ENCODE data around the gene FLVCR2.

The FLVCR2 gene

GRCh38 chr14:75648066-75648838 lies 69.8 kb downstream of the FLVCR2 start:
- peaks cover 0 to 17% (median 4%) of the 10 kb centered on the region in 4 donors for H3K4me1 ChIP-seq
- intact Hi-C loops (cut with DNase I; ENCODE audit: low total_unique reads): no loop called here
- TF ChIP-seq, protein P1, sequence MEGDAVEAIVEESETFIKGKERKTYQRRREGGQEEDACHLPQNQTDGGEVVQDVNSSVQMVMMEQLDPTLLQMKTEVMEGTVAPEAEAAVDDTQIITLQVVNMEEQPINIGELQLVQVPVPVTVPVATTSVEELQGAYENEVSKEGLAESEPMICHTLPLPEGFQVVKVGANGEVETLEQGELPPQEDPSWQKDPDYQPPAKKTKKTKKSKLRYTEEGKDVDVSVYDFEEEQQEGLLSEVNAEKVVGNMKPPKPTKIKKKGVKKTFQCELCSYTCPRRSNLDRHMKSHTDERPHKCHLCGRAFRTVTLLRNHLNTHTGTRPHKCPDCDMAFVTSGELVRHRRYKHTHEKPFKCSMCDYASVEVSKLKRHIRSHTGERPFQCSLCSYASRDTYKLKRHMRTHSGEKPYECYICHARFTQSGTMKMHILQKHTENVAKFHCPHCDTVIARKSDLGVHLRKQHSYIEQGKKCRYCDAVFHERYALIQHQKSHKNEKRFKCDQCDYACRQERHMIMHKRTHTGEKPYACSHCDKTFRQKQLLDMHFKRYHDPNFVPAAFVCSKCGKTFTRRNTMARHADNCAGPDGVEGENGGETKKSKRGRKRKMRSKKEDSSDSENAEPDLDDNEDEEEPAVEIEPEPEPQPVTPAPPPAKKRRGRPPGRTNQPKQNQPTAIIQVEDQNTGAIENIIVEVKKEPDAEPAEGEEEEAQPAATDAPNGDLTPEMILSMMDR (IDR thresholded peaks at IDR 0.05): no peak
- no peak for DNase-seq
- peaks cover 27 to 61% (median 41%) of the 10 kb centered on the region in 3 donors for H3K36me3 ChIP-seq
- no peaks in the 10 kb centered on the region for H3K9me3 ChIP-seq
- H3K27me3 ChIP-seq: no peaks in the 10 kb centered on the region
- no peak overlapping the region for H3K27ac ChIP-seq
- no peak overlapping the region for H3K4me3 ChIP-seq

GRCh38 chr14:75649337-75649736 lies 70.9 kb downstream of the FLVCR2 start:
- no peak for DNase-seq
- intact Hi-C loops (cut with DNase I; ENCODE audit: low total_unique reads): no loop called here
- H3K27ac ChIP-seq: no peak overlapping the region
- no peaks in the 10 kb centered on the region for H3K9me3 ChIP-seq
- H3K36me3 ChIP-seq: peaks cover 27 to 64% (median 45%) of the 10 kb centered on the region in 3 donors
- H3K4me1 ChIP-seq: peaks cover 0 to 20% (median 4%) of the 10 kb centered on the region in 4 donors
- TF ChIP-seq, protein P1 (IDR thresholded peaks at IDR 0.05): no peak
- H3K4me3 ChIP-seq: no peak overlapping the region
- H3K27me3 ChIP-seq: no peaks in the 10 kb centered on the region

DNA sequence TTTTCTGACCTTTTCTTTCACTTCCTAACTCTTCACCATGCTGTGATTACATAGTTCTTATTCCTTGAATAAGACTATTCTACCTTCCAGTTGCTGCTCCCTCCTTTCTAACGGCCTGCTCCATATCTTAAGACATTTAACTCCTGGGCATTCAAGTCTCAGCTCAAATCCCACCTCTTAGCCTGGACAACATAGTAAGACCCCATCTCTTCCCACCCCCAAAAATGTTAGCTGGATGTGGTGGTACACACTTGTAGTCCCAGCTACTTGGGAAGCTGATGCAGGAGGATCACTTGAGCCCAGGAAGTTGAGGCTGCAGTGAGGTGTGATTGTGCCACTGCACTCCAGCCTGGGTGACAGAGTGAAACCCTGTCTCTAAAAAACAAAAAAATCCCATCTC lies 71.4 kb downstream of the FLVCR2 start:
- H3K4me1 ChIP-seq: peaks cover 0 to 20% (median 4%) of the 10 kb centered on the region in 4 donors
- H3K36me3 ChIP-seq: peaks cover 27 to 69% (median 48%) of the 10 kb centered on the region in 3 donors
- DNase-seq: no peak
- TF ChIP-seq, protein P1 (IDR thresholded peaks at IDR 0.05): no peak
- intact Hi-C loops (cut with DNase I; ENCODE audit: low total_unique reads): no loop called here
- no peak overlapping the region for H3K27ac ChIP-seq
- no peaks in the 10 kb centered on the region for H3K27me3 ChIP-seq
- no peak overlapping the region for H3K4me3 ChIP-seq
- H3K9me3 ChIP-seq: no peaks in the 10 kb centered on the region

GRCh38 chr14:75650253-75651058 lies 72.0 kb downstream of the FLVCR2 start:
- no peaks in the 10 kb centered on the region for H3K27me3 ChIP-seq
- no peak overlapping the region for H3K27ac ChIP-seq
- intact Hi-C loops (cut with DNase I; ENCODE audit: low total_unique reads): no loop called here
- TF ChIP-seq, protein P1 (IDR thresholded peaks at IDR 0.05): no peak
- H3K4me1 ChIP-seq: peaks cover 0 to 20% (median 4%) of the 10 kb centered on the region in 4 donors
- no peaks in the 10 kb centered on the region for H3K9me3 ChIP-seq
- DNase-seq: no peak
- H3K36me3 ChIP-seq: peaks cover 27 to 75% (median 48%) of the 10 kb centered on the region in 3 donors
- no peak overlapping the region for H3K4me3 ChIP-seq

DNA sequence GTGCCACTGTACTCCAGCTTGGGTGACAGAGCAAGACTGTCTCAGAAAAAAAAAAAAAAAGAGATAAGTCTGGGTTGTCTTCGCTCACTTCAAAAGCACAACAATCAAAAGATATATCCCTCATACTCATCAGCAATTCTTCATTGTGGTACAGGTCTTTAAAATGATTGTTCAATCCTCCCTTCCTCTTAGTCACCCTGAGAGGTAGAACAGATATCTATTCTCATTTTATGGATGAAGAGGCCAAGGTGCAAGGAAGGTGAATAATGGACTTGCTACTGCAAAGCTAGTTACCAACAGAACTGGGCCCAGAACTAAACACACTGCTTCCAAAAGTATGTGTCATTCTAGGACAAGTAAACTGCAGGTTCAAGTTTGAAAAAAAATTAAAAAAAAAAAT lies 75.1 kb downstream of the FLVCR2 start:
- Histone ChIP-seq H3K9me3 (no peaks in the 10 kb centered on the region), H3K4me1 (peaks cover 0 to 5% (median 0%) of the 10 kb centered on the region in 4 donors), H3K36me3 (peaks cover 27 to 75% (median 53%) of the 10 kb centered on the region in 3 donors)

More for the DNA sequence above, 75.1 kb downstream of the FLVCR2 start:
- no peaks in the 10 kb centered on the region for H3K27me3 ChIP-seq
- TF ChIP-seq, protein P1 (IDR thresholded peaks at IDR 0.05): no peak
- no peak overlapping the region for H3K4me3 ChIP-seq
- intact Hi-C loops (cut with DNase I; ENCODE audit: low total_unique reads): no loop called here
- no peak overlapping the region for H3K27ac ChIP-seq
- DNase-seq: no peak
